Breast epithelium (tissue), 3 donors: ENCODE results near the gene TMEM63B.

Experiments used
- CTCF ChIP-seq, 3 donors: fragments of 450-650 bp; IDR thresholded peaks; one replicate each; pipeline ENCODE4 v1.5.1; 2016 to 2017; ENCODE audit warnings: antibody characterized with exemption in 3 of 3, mild to moderate bottlenecking in 3 of 3, moderate library complexity in 3 of 3
- POLR2A ChIP-seq: fragments of 450-650 bp; IDR thresholded peaks from one replicate; pipeline ENCODE4 v1.6.1; 2016; ENCODE audit warnings: antibody characterized with exemption, mild to moderate bottlenecking, moderate library complexity
- POLR2AphosphoS5 ChIP-seq, 3 donors: sonication (generic); formaldehyde crosslinking; IDR thresholded peaks; one replicate each; pipeline ENCODE4 v1.6.1; 2017; ENCODE audit warnings: antibody characterized with exemption in 3 of 3

GRCh38 chr6:44167567-44167966 is 40.2 kb downstream of the TMEM63B start:
- TF ChIP-seq CTCF (IDR thresholded peaks at IDR 0.05) = no peak
- no peak for TF ChIP-seq POLR2A
- TF ChIP-seq POLR2AphosphoS5 (IDR thresholded peaks at IDR 0.05) = no peak
